ENCODE measurements around the gene C8B.

- TF ChIP-seq, protein P1, sequence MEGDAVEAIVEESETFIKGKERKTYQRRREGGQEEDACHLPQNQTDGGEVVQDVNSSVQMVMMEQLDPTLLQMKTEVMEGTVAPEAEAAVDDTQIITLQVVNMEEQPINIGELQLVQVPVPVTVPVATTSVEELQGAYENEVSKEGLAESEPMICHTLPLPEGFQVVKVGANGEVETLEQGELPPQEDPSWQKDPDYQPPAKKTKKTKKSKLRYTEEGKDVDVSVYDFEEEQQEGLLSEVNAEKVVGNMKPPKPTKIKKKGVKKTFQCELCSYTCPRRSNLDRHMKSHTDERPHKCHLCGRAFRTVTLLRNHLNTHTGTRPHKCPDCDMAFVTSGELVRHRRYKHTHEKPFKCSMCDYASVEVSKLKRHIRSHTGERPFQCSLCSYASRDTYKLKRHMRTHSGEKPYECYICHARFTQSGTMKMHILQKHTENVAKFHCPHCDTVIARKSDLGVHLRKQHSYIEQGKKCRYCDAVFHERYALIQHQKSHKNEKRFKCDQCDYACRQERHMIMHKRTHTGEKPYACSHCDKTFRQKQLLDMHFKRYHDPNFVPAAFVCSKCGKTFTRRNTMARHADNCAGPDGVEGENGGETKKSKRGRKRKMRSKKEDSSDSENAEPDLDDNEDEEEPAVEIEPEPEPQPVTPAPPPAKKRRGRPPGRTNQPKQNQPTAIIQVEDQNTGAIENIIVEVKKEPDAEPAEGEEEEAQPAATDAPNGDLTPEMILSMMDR (IDR thresholded peaks at IDR 0.05; ENCODE audit: poor library complexity, severe bottlenecking), result no peak
- TF ChIP-seq EZH2 (IDR thresholded peaks at IDR 0.05; ENCODE audit: borderline replicate concordance, insufficient read depth, low read length, poor library complexity, severe bottlenecking), result no peak
- no peak for TF ChIP-seq POLR2AphosphoS5 (IDR thresholded peaks at IDR 0.05)
Observed at GRCh38 chr1:56912325-56912724, 53.5 kb downstream of the C8B start.
